HG03139 (cell line): ENCODE data around the gene HOXC10.

ENCODE experiments used
- ATAC-seq: cut with Tn5 transposase; IDR thresholded peaks from one replicate; pipeline ENCODE4 v1.9.1; 2021; ENCODE audit not compliant: unreplicated experiment

Gene HOXC10

GRCh38 chr12:54002278-54002914 is 17.4 kb downstream of the HOXC10 start:
- no peak for ATAC-seq

GRCh38 chr12:54002915-54003389 is 18.0 kb downstream of the HOXC10 start:
- no peak for ATAC-seq

- no peak for ATAC-seq
These were observed 18.7 kb downstream of the HOXC10 start for GRCh38 chr12:54003625-54004024.

- ATAC-seq = no peak
These were observed 19.3 kb downstream of the HOXC10 start for GRCh38 chr12:54004063-54004840.

GRCh38 chr12:54004841-54005530 is 20.0 kb downstream of the HOXC10 start:
- ATAC-seq = no peak

GRCh38 chr12:54005531-54005852 is 20.5 kb downstream of the HOXC10 start:
- ATAC-seq = no peak

- ATAC-seq = peak; percentile 58
These were observed 21.1 kb downstream of the HOXC10 start for GRCh38 chr12:54005853-54006558.

- no peak for ATAC-seq
These were observed 21.7 kb downstream of the HOXC10 start for GRCh38 chr12:54006559-54007220.

GRCh38 chr12:54007538-54008259 is 22.8 kb downstream of the HOXC10 start:
- no peak for ATAC-seq

GRCh38 chr12:54008260-54008552 is 23.3 kb downstream of the HOXC10 start:
- ATAC-seq = no peak

GRCh38 chr12:54009171-54010052 is 24.5 kb downstream of the HOXC10 start:
- ATAC-seq = no peak

- no peak for ATAC-seq
These were observed 25.4 kb downstream of the HOXC10 start for GRCh38 chr12:54010053-54010971.

- no peak for ATAC-seq
These were observed 26.2 kb downstream of the HOXC10 start for GRCh38 chr12:54010972-54011664.

GRCh38 chr12:54011665-54012532 is 27.0 kb downstream of the HOXC10 start:
- no peak for ATAC-seq

GRCh38 chr12:54012631-54013409 is 27.9 kb downstream of the HOXC10 start:
- ATAC-seq = no peak

GRCh38 chr12:54014377-54015017 is 29.6 kb downstream of the HOXC10 start:
- ATAC-seq = no peak
